ACHN (cell line): Measurements from ENCODE around the gene PGAM2.

Source experiments
- DNase-seq: peaks from one replicate; pipeline ENCODE4 v3.0.0-alpha.2; 2015
- in situ Hi-C: cut with HindIII; loops from 2 replicates; pipeline ENCODE4 v1.10.0; 2017; ENCODE audit warnings: low sequenced_read_pairs, low pct_ligation_motif_present, low pct_unique_long_range_greater_than_20kb

PGAM2 gene

DNA sequence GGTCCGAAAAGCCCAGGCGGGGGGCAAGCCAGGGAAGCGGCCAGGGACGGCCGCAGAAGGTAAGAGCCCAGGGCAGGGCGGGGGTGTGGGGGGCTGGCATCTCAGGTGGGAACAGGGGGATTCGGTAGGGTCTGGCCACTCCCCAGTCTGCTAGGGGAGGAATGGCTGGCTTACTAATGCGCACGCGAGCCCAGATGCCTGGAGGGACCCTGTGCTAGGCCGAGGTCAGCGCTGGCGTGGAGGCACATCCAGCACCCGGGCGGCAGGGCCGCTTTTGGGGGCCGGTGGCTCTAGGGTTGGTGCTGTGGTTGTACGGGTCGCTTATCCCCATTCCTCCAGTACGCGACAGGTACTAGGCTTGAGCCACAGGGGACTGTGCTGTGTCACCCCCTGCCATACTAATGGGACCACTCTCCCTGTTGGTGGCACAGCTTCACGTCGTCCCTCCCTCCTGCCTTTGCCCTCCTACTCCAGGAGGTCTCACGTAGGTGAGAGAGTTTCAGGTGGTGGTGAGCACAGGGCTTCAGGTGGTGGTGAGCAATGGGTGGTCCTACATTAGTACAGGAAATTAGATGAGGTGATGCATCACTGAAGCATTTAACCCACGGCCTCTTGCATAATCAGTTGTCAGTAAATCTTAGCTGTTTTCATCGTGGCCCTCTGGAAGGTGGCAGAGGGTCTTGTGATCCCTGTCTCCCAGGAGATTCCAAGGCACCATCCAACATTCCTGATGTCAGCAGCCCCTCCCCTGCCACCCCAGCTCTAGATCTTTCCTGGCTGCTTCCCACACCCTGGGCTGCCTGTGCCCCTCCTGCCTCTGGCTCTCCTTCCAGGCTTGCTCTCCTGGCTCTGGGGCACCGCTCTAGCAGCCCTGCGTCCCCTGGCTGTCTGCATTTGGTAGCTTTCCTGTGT is 39.7 kb upstream of the PGAM2 start:
- in situ Hi-C loops, result no loop called here
- no peak for DNase-seq

GRCh38 chr7:44103923-44104859 is 38.8 kb upstream of the PGAM2 start, which contains the start of gene AEBP1:
TSS of gene AEBP1 (plus strand) at chr7:44104345. CDS start at chr7:44104666, 321 bp downstream.
- DNase-seq, result no peak
- in situ Hi-C loops, result no loop called here

DNA sequence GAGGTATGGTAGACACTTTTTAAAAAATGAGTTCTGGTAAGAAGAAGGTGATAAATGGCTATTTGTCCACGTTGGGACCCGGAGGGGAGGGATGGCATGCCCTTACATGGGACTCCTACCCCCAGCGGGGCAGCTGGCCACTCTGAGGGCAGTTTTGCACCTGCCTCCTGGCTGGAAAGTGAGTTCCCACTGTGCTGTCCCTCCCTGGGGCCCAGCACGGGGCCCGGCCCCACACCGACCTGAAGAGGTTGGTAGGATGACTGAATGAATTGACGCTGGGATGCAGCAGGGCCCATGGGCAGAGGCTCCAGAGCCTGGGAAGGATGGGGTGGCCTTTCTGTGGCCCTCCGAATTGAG is 38.2 kb upstream of the PGAM2 start:
- in situ Hi-C loops, result no loop called here
- DNase-seq, result no peak

GRCh38 chr7:44102846-44103565 is 37.6 kb upstream of the PGAM2 start:
- in situ Hi-C loops, result no loop called here
- DNase-seq, result no peak

DNA sequence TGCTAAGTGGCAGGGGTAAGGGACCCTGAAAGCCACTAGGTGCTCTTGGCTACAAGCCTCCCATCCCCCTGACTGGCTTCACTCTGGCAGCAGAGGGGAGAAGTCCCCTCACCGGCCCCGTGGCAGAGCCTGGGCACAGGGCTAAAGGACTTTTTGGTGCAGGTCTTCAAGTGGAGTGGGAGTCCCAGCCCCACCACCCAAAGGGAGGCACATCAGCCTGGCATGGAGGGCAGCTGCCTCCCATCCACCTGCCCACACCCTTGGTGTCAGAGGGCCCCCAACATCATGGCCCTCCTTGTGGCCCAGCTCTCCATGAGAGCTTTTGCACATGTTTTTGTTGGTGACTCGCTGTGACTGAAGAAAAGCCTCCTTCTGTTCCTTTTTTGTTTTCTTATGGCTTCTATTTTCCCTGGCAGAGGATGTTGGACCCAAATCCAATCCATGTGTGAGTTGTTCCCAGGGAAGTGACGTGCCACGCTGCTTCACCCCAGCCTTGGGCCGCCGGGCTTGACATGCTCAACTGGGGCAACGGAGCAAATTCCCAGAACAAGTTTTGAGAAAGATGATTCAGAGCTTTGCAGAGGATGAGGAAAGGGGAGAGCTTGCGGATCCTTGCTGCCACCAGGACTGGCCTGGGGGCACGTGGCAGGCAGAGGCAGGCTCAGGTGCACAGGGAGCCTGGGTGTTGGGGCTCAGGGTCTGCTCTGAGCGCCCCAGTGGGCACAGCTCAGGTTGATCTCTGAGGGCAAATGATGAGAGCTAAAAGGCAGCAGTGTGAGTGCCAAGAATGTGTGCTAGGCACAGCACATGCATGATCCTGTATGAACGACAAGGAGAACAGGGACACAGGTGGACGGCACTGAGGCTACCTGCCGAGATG is 36.8 kb upstream of the PGAM2 start:
- DNase-seq, result no peak
- in situ Hi-C loops, result no loop called here

GRCh38 chr7:44101303-44101965 is 36.1 kb upstream of the PGAM2 start:
- DNase-seq, result no peak
- in situ Hi-C loops, result no loop called here

- in situ Hi-C loops, result no loop called here
- DNase-seq, result no peak
Observed at GRCh38 chr7:44100458-44101302, 35.3 kb upstream of the PGAM2 start.

GRCh38 chr7:44099669-44100068 is 34.3 kb upstream of the PGAM2 start:
- no peak for DNase-seq
- in situ Hi-C loops, result loop anchor here (25.0 kb wide), 1 partner anchor 113 kb away; the partner anchor contains the start of gene YKT6

DNA sequence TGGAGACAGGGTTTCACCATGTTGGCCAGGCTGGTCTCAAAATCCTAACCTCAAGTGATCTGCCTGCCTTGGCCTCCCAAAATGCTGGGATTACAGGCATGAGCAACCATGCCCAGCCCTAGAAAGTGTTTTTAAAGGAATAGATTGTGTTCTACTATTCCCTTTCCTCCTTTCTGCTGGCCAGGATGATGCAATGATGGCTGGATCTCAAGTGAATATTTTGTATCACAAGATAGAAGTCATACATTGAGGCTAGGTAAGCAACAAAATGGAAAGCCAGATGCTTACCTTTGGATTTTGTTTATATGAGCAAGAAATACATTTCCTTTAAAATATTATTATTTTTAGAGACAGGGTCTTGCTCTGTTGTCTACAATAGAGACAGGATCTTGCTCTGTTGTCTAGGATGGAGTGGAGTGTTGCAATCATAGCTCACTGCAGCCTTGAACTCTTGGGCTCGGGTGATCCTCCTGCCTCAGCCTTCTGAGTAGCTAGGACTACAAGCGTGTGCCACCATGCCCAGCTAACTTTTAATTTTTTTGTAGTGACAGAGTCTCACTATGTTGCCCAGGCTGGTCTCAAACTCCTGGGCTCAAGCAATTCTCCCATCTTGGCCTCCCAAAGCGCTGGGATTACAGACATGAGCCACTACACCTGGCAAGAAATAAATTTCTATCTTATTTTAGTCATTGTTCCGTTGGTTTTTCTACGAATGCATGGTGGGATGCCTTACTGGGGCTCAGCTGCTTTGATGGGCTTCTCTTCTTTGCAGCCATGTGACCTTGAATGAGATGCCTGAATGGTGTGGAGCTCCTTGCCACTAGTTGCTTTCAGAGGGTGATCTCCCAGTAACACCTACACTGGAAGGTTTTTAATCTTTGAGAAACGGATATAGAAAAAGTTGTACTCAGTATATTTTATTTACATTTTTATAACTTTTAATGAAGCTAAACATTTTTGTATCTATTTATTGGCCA is 33.0 kb upstream of the PGAM2 start:
- DNase-seq, result no peak
- in situ Hi-C loops, result loop anchor here (25.0 kb wide), 1 partner anchor 114 kb away; the partner anchor contains the start of gene YKT6

- in situ Hi-C loops, result loop anchor here (25.0 kb wide), 1 partner anchor 115 kb away; the partner anchor contains the start of gene YKT6
- DNase-seq, result no peak
Observed at GRCh38 chr7:44097064-44097932, 31.9 kb upstream of the PGAM2 start.

- DNase-seq, result no peak
- in situ Hi-C loops, result loop anchor here (25.0 kb wide), 1 partner anchor 116 kb away; the partner anchor contains the start of gene YKT6
Observed at GRCh38 chr7:44096326-44096881, 31.0 kb upstream of the PGAM2 start.

GRCh38 chr7:44095781-44096180 is 30.4 kb upstream of the PGAM2 start:
- no peak for DNase-seq
- in situ Hi-C loops, result loop anchor here (25.0 kb wide), 1 partner anchor 117 kb away; the partner anchor contains the start of gene YKT6

DNA sequence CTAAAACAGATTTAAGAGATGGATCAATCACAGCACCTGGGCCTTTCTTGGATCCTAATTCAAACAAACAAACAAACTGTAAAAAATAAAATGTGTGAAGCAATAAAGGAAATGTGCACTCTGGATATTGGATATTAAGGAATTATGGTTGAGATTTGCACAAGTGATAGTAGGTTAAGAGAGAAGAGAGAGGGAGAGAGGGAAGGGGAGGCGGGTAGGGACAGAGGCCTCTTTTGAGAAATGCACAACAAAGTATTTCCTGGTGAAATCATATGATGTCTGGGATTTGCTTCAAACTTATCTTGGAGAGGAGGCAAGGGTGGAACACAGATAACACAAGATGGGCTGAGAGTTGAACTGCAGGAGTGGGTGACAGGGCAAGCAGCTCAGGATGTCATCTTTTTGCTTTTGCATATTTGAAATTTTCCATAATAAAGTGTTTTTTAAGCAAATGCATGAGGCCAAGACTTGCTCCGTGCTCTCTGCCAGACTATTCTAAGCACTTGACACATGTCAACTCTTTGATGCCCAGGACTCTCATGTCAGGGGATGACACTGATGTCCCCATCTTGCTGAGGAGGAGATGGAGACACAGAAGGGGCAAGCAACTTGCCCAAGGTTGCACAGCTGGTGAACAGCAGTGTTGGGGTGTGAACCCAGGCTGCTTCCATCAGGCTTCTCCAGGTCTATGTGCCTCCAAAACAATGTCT is 29.7 kb upstream of the PGAM2 start:
- DNase-seq, result no peak
- in situ Hi-C loops, result loop anchor here (25.0 kb wide), 1 partner anchor 117 kb away; the partner anchor contains the start of gene YKT6
